ENCODE measurements around the gene TBX2.

DNA sequence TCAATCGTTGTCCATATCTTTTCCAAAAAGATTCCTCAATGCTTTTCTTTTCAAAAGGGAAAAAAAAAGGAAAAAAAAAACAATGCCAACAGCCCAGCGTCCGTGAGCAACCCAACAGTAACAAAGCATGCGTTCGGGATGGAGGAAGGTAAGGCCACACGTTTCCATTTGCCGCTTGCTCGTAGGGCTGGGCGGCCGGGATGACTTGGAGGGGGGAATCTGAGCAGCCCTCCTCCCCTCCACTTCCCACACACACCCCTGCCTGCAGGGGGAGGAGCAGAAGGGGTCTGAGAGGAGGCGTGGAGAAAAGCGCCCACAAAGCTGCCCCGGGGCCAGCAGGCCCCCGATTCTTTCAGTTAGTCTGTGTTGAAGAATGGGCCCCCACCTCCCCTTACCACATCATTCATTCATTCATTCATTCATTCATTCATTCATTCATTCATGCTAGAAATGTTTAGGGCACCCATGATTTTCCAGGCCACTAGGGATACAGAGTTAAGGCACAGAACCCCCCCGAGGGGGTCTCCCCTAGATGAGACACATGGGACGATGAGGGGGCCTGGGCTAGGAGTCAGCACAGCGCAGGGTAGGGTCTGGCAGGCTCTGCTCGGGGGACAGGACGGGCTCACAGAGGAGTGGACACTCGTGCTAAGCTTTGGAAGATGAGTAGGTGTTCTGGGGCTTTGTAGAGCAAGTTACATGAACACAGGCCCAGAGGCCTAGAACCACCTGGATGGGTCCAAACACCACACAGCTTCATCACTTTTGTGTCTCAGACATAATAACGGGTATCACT, 10.9 kb upstream of the TBX2 start:
- no peak for TF ChIP-seq ZNF565 (CRISPR knock-in tag; conservative IDR thresholded peaks at IDR 0.05; ENCODE audit: low read depth)
- TF ChIP-seq, protein P1, sequence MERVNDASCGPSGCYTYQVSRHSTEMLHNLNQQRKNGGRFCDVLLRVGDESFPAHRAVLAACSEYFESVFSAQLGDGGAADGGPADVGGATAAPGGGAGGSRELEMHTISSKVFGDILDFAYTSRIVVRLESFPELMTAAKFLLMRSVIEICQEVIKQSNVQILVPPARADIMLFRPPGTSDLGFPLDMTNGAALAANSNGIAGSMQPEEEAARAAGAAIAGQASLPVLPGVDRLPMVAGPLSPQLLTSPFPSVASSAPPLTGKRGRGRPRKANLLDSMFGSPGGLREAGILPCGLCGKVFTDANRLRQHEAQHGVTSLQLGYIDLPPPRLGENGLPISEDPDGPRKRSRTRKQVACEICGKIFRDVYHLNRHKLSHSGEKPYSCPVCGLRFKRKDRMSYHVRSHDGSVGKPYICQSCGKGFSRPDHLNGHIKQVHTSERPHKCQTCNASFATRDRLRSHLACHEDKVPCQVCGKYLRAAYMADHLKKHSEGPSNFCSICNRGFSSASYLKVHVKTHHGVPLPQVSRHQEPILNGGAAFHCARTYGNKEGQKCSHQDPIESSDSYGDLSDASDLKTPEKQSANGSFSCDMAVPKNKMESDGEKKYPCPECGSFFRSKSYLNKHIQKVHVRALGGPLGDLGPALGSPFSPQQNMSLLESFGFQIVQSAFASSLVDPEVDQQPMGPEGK (CRISPR knock-in tag; IDR thresholded peaks at IDR 0.05; ENCODE audit: borderline replicate concordance), result no peak
- no peak for TF ChIP-seq ZFP30 (CRISPR knock-in tag; IDR thresholded peaks at IDR 0.05)
- TF ChIP-seq ZC3H10 (CRISPR knock-in tag; IDR thresholded peaks at IDR 0.05), result no peak
- no peak for TF ChIP-seq CSDC2 (CRISPR knock-in tag; IDR thresholded peaks at IDR 0.05)
- no peak for TF ChIP-seq SNAI2 (CRISPR knock-in tag; IDR thresholded peaks at IDR 0.05)
